ENCODE data around the gene SH2B3.

The SH2B3 gene

GRCh38 chr12:111448266-111448830 lies 42.6 kb downstream of the SH2B3 start:
- TF ChIP-seq, protein P1, sequence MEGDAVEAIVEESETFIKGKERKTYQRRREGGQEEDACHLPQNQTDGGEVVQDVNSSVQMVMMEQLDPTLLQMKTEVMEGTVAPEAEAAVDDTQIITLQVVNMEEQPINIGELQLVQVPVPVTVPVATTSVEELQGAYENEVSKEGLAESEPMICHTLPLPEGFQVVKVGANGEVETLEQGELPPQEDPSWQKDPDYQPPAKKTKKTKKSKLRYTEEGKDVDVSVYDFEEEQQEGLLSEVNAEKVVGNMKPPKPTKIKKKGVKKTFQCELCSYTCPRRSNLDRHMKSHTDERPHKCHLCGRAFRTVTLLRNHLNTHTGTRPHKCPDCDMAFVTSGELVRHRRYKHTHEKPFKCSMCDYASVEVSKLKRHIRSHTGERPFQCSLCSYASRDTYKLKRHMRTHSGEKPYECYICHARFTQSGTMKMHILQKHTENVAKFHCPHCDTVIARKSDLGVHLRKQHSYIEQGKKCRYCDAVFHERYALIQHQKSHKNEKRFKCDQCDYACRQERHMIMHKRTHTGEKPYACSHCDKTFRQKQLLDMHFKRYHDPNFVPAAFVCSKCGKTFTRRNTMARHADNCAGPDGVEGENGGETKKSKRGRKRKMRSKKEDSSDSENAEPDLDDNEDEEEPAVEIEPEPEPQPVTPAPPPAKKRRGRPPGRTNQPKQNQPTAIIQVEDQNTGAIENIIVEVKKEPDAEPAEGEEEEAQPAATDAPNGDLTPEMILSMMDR (IDR thresholded peaks at IDR 0.05; ENCODE audit: low read depth, low read length, poor library complexity, severe bottlenecking) = no peak
- no peak for TF ChIP-seq EZH2phosphoT487 (IDR thresholded peaks at IDR 0.05; ENCODE audit: borderline replicate concordance, low read length)
- Histone ChIP-seq H3K27ac (ENCODE audit: low read depth, low read length) (no peak overlapping the region), H3K79me2 (ENCODE audit: control insufficient read depth, low read length) (peaks cover 13% of the 10 kb centered on the region)

DNA sequence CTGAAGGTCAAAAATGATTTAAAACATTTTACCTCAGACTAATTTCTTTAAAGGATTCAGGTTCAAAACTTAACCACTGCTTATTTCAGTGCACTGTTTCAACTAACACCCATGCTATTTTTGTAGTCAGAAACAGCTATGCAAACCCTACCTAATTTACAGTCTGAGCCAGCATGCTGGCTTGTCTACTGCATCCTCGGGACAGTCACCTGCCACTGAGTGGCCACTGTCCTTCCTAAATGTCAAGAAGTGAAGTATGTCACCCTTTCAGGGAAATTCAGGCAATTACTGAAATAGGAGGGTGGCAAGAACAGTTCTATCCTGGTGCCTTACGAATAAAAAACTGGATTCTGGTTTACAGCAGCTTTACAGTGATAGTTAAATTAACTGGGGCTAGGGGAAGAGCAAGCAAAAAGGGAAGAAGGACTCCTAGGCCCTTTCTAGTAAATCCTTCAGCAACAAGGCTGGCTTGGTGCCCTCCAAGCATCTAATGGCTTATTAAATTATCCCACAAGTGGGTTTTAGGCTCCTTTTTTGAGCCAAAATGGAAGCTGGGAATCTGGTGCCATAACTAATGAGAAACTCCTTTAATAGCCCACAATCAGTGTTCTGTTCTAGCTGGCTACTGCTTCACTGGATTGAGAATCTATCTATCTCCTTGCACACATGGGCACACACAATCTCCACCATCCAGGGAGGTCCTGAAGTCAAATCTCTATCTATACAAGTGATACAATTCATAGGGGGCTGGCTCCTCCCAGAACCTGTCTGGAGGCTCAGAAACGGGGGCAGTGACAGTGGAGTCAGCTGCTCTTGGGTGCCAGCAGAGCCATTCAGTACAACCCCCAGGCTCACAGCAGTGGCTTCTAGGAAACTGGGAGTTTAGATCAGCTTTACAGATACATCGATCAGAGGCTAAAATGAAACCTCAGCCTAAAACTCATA lies 43.4 kb downstream of the SH2B3 start:
- H3K27ac ChIP-seq (ENCODE audit: low read depth, low read length) = no peak overlapping the region
- peaks cover 10% of the 10 kb centered on the region; the same call in 1 of the 2 replicates for H4K20me1 ChIP-seq (ENCODE audit: control insufficient read depth, insufficient read depth, low read depth, low read length)
- peaks cover 84% of the 10 kb centered on the region for H3K36me3 ChIP-seq (ENCODE audit: control insufficient read depth, low read length)
- peaks cover 22% of the 10 kb centered on the region for H3K4me1 ChIP-seq (ENCODE audit: control insufficient read depth, low read length)
- H3K9me3 ChIP-seq (ENCODE audit: control insufficient read depth, insufficient read depth, low read length) = no peaks in the 10 kb centered on the region
- TF ChIP-seq, protein P1 (IDR thresholded peaks at IDR 0.05; ENCODE audit: low read depth, low read length, poor library complexity, severe bottlenecking) = no peak
- no peak for TF ChIP-seq EZH2phosphoT487 (IDR thresholded peaks at IDR 0.05; ENCODE audit: borderline replicate concordance, low read length)
- H3K4me2 ChIP-seq (ENCODE audit: low read length) = no peak overlapping the region
- H3K4me3 ChIP-seq (ENCODE audit: low read length) = no peak overlapping the region
- H3F3A ChIP-seq (ENCODE audit: control insufficient read depth, insufficient read depth) = peaks cover 20% of the 10 kb centered on the region
- H3K9me2 ChIP-seq (replicated peaks; ENCODE audit: control insufficient read depth, low read length) = no peaks in the 10 kb centered on the region
- H3K79me2 ChIP-seq (ENCODE audit: control insufficient read depth, low read length) = peaks cover 13% of the 10 kb centered on the region
- no peaks in the 10 kb centered on the region for H3K27me3 ChIP-seq (ENCODE audit: control insufficient read depth, low read length)

More at GRCh38 chr12:111448266-111448830, 42.6 kb downstream of the SH2B3 start:
- H4K20me1 ChIP-seq (ENCODE audit: control insufficient read depth, insufficient read depth, low read depth, low read length) = peaks cover 13% of the 10 kb centered on the region
- H3K4me2 ChIP-seq (ENCODE audit: low read length) = no peak overlapping the region
- H3F3A ChIP-seq (ENCODE audit: control insufficient read depth, insufficient read depth) = peaks cover 19% of the 10 kb centered on the region
- H3K9me2 ChIP-seq (replicated peaks; ENCODE audit: control insufficient read depth, low read length) = no peaks in the 10 kb centered on the region
- H3K36me3 ChIP-seq (ENCODE audit: control insufficient read depth, low read length) = peaks cover 80% of the 10 kb centered on the region
- H3K4me3 ChIP-seq (ENCODE audit: low read length) = no peak overlapping the region
- H3K27me3 ChIP-seq (ENCODE audit: control insufficient read depth, low read length) = no peaks in the 10 kb centered on the region
- no peaks in the 10 kb centered on the region for H3K9me3 ChIP-seq (ENCODE audit: control insufficient read depth, insufficient read depth, low read length)
- peaks cover 27% of the 10 kb centered on the region for H3K4me1 ChIP-seq (ENCODE audit: control insufficient read depth, low read length)

DNA sequence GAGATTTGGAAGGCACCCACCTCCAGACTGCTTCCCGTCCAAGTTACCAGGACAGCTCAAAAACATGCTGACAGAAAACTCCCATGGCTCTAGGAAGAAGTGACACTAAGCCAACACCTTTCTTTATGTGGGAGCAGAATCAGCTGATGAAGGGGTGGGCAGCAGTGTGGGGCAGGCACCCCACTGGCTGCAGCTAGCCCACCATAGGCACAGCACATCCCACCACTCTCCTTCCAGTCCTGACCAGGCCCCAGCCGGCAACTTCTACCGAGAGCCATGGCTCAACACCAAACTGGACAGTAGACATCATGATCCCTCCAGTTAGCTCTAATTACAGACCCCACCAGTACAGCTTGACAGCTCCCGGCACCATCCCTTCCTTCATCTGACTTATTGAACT lies 45.0 kb downstream of the SH2B3 start:
- H3F3A ChIP-seq (ENCODE audit: control insufficient read depth, insufficient read depth) = peaks cover 21% of the 10 kb centered on the region
- H3K4me3 ChIP-seq (ENCODE audit: low read length) = no peak overlapping the region
- no peaks in the 10 kb centered on the region for H3K9me2 ChIP-seq (replicated peaks; ENCODE audit: control insufficient read depth, low read length)
- H4K20me1 ChIP-seq (ENCODE audit: control insufficient read depth, insufficient read depth, low read depth, low read length) = peaks cover 5% of the 10 kb centered on the region; the same call in 1 of the 2 replicates
- no peak overlapping the region for H3K27ac ChIP-seq (ENCODE audit: low read depth, low read length)
- H3K9me3 ChIP-seq (ENCODE audit: control insufficient read depth, insufficient read depth, low read length) = no peaks in the 10 kb centered on the region
- H3K79me2 ChIP-seq (ENCODE audit: control insufficient read depth, low read length) = peaks cover 3% of the 10 kb centered on the region
- TF ChIP-seq, protein P1 (IDR thresholded peaks at IDR 0.05; ENCODE audit: low read depth, low read length, poor library complexity, severe bottlenecking) = no peak
- no peak for TF ChIP-seq EZH2phosphoT487 (IDR thresholded peaks at IDR 0.05; ENCODE audit: borderline replicate concordance, low read length)
- H3K4me1 ChIP-seq (ENCODE audit: control insufficient read depth, low read length) = peaks cover 7% of the 10 kb centered on the region
- peaks cover 82% of the 10 kb centered on the region for H3K36me3 ChIP-seq (ENCODE audit: control insufficient read depth, low read length)
- H3K4me2 ChIP-seq (ENCODE audit: low read length) = no peak overlapping the region
- no peaks in the 10 kb centered on the region for H3K27me3 ChIP-seq (ENCODE audit: control insufficient read depth, low read length)

Data from DOHH2 (cell line).